GM21619 (cell line): ENCODE results near the gene KCTD5.
"Not testable (repeated sequence)": the region's sequence is repeated elsewhere in the genome, so short reads cannot be mapped to it uniquely, and the experiment has no call there.

Experiments
- ATAC-seq: cut with Tn5 transposase; IDR thresholded peaks from one replicate; pipeline ENCODE4 v1.9.1; 2021; ENCODE audit not compliant: unreplicated experiment

The KCTD5 gene

DNA sequence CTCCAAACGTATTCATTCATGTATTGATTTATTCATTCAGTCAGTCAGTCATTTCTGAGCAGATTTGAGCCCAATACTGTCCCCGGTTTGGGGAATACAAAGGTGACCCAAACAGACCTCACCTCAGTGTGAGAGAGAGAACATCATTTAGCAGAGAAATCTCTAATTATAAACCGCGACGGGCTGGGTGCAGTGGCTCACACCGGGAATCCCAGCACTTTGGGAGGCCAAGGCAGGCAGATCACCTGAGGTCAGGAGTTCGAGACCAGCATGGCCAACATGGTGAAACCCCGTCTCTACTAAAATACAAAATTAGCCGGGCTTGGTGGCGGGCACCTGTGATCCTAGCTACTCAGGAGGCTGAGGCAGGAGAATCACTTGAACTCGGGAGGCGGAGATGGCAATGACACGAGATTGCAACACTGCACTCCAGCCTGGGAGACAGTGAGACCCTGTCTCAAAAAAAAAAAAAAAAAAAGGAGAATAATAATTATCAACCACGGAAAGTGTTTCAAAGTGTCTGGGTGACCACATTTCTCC, 39.4 kb downstream of the KCTD5 start:
- ATAC-seq, result not testable (repeated sequence)

DNA sequence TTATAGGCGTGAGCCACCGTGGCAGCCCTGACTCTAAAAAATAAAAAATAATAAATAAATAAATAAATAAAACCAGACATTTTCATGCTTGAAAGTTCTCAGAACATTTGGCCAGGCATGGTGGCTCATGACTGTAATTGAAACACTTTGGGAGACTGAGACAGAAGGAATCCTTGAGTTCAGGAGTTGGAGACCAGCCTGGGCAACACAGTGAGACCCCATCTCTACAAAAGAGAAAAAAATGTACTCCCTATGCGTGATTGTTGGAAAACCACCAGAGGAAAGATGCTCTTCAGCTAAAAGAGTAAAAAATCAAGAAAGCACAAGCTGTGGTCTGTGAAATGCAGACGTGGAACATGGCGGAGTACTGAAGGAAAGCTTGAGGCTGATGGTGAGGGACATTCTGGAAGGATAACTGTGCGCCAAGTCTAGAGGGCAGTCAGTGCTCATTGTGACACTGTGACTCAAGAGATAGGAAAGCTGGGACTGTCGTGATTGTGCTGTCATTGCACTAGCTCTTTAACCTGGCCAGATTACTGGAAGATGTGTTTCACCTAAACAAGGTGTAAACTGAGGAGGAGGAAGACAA, 41.9 kb downstream of the KCTD5 start:
- ATAC-seq, result no peak

DNA sequence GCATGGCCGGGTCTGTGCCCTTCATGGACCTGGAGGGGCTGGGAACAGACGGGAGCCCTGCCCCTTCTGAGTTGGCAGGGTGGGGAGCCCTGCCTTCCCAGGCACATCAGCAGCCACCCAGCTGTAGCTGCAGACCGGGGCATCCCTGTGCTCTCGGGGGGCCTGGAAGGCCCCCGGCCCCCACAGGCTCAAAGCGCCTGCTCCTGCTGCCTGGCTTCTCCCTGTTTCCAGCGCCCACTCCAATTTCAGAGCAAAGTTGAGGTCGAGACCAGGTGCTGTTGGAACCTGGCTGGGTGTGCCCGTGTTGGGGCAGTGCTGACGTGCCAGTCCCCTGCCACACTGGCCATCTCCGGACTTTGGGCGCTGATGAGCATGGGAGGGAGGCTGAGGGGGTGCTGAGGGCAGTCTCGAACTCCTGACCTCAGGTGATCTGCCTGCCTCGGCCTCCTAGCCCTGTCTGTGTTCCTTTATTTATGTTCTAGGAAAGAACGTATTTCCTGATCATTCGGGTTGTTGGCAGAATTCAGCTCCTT, 42.6 kb downstream of the KCTD5 start:
- ATAC-seq, result no peak

DNA sequence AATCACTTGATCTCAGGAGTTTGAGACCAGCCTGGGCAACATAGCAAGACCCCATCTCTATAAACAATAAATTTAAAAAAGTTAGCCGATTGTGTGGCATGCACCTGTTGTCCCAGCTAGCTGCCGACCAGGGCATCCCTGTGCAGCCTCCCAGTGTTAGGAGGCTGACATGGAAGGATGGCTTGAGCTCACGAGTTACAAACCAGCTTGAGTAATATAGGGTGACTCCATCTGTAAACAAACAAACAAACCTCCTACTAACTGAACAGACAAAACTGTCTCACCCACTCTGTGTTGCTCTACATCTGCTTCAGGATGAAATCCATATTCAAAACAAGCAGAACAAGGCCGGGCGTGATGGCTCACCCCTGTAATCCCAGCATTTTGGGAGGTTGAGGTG, 44.6 kb downstream of the KCTD5 start:
- ATAC-seq, result no peak

DNA sequence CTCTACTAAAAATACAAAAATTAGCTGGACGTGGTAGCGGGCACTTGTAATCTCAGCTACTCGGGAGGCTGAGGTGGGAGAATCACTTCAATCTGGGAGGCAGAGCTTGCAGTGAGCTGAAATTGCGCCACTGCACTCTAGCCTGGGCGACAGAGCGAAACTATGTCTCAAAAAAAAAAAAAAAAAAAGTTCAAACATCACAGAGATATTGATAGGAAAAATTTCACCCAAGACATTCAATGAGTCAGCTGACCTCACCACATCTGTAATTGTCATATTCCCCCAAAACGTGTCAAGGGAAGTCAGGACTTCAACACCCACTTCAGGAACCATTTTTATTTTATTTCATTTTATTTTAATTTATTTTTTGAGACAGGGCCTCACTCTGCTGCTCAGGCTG, 45.7 kb downstream of the KCTD5 start:
- ATAC-seq, result no peak

DNA sequence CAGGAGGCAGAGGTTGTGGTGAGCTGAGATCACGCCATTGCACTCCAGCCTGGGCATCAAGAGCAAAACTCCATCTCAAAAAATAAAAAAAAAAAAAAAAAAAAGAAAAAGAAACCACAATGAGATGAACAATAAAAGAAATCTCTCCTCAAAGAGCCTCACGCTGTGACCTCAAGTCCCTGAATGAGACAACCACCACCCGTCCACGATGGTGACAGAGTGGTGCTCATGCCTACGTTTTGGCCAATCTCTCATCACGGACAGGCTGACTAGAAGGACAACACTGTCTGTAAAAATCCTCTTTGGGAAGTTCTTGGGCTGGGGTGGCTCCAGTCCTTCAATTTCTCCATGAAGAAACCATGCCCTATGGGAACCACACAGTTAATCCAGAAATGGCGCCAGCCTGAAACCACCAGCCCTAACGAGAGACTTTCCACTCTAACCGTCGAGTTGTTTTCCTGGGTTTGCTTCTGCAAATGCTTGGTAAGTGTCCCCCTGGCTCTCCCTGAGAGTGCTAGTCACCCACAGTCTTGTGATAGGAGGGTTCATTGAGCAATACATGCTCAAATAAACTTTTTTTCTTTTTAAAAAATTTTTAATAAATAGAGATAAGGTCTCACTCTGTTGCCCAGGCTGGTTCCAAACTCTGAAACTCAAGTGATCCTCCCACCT, 52.7 kb downstream of the KCTD5 start:
- no peak for ATAC-seq

DNA sequence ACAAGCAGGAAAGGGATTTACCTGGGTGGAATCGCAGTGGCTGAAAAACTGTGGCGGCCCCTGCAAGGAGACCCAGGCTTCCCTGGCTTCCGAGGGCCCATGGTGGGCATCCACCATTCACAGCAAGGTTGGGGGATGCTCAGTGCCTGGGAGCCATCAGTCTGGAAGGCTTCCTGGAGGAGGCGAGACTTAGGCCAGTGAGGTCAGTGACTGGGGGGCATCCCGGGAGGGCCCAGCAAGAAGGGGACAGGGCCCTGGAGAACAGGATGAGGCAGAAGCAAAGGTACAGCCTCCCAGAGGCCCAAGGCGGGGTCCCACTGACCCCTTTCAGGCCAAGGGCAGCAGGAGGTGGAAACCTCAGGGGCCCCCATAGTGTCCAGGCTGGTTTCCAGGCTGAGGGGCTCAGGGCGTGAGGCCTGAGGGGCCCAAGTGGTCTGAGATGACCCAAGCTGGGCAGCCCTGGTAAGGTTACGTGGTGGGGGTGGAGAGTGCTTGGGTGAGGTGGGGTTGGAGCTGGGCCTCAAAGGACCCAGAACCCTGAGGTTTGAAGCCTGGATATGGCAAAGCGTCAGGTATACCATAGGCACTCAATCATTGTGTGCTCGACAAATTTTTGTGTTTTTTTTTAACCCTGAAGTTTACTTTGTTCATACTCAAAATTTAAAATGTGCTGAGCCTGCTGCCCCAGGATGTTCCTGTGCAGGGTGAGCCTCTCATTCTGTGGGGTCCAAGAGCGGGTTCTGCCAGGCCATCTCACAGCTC, 54.3 kb downstream of the KCTD5 start:
- no peak for ATAC-seq

DNA sequence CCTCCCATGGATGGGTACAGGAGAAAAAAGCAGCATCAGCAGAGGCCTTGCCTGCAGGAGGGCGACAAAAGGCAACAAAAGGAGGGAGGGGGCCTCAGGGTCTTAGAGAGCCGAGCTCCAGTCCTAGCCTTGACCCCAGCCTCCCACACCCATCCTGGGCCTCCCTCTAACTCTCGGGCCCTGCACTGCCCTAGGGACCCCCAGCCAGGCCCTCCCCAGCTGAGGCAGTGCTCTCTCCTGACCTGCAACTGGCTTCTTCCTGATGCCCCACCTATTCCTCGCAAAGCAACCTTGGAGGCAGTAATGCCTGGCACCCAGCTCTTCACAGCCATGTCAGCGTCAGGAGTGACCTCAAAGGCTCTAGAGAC, 54.9 kb downstream of the KCTD5 start:
- ATAC-seq, result no peak

DNA sequence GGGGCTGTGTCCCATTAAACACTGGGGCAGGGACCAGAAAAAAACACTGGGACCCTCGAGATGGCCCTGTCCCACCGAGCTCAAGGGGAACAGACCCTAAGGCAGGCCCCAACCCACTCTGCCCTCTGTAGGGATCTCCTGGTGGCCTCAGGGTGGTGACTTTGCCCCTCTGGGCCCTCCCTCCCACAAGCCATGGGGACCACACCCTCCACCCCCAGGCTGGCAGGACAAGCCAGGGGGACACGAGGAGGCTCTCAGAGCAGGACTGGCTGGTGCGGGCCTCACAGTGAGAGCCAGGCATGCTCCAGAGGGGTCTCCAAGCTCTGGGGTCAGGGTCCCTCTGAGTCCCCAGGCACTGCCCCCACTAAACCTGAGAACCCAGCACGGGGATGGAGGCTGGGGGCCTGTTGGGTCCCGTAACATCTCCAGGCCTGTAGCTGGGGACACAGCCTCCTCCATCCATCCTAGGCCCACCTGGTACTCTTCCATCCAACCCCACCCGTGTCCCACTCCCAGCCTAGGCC, 55.6 kb downstream of the KCTD5 start:
- ATAC-seq, result no peak

DNA sequence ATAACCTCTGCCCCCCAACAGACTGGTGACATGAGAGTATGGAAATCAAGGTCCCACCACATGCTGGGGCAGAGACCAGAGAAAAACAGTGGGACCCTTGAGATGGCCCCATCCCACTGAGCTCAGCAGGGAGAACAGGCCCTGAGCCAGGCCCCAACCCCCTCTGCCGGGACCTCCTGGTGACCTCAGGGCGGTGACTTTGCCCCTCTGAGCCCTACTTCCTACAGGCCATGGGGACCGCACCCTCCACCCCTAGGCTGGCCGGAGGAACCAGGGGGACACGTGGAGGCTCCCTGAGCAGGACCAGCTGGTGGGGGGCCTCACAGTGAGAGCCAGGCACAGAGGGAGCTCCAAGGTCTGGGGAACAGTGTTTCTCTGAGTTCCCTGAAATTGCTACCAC, 56.3 kb downstream of the KCTD5 start:
- no peak for ATAC-seq

DNA sequence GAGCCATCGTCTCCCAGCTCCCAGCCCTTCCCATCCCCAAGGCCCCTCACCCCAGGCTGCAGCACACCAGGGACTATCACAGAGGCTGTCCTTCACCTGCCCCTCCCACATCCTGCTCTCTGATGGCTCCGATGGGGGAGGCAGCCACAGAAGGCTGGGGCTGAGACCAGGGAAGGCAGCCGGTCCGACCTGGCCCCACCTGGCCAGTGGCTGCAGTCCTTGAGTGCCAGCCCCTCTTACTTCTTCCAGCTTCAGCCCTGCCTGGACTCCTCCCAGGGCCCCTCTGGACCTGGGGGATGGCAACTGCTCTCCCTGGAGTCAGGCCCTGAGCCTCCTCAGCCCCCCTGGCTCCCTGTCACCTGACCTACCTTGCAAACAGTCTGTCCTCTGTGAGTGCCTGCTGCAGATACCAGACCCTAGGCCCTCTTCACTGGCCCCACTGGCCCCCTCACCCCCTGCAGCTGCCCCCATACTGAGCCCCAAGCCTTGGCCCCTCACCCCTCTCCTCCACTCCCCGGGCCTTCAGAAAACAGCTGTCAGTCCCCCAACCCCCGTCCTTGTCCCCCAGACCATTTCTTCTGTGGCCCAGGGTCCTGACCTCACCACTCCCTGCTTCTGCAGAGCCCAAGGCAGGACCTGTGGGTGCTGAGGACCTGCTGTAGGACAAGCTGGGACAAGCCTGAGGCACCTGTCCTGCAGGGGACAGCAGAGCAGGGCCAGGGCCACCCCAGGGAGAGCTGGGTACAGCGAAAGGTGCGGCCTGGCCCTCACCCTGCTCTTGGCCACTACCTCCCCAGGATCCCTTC, 57.5 kb downstream of the KCTD5 start:
- ATAC-seq, result no peak

DNA sequence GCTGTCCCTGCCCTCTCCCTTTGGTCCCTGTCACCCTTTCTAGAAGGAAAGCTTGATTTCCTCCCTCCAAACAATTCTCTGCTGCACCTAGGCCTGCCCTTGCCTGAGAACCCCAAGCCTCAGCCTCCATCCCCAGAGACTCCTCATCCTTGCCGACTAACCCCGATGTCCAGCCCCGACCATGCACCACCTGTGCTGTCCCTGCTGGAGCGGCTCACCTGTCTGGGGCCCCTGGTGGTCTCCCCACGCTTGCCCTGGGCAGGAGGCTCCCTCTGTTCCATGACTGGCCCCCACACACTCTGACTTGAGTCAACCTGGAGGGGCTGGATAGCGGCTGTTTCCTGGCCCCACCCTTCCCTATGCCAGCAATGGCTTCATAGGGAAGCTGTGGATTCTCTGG, 58.2 kb downstream of the KCTD5 start:
- ATAC-seq, result no peak

DNA sequence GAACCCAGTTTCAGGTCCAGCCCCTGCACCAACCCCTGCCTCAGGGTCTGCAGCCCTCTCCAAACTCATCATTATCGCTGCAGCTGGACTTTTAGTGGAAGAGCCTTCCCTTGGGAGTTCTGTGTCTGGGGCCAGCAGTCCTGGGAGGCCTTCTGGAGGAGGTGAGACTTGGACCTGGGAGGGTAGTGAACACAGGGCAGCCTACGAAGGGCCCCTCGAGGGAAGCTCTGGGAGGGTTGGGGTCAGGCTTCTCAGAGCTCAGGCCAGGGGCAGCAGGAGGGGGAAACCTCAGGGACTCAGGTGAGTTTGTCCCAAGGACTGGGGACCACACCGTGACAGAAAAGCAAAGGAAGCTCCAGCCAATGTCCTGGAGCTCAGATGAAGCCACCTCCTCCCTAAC, 58.8 kb downstream of the KCTD5 start:
- ATAC-seq, result no peak

DNA sequence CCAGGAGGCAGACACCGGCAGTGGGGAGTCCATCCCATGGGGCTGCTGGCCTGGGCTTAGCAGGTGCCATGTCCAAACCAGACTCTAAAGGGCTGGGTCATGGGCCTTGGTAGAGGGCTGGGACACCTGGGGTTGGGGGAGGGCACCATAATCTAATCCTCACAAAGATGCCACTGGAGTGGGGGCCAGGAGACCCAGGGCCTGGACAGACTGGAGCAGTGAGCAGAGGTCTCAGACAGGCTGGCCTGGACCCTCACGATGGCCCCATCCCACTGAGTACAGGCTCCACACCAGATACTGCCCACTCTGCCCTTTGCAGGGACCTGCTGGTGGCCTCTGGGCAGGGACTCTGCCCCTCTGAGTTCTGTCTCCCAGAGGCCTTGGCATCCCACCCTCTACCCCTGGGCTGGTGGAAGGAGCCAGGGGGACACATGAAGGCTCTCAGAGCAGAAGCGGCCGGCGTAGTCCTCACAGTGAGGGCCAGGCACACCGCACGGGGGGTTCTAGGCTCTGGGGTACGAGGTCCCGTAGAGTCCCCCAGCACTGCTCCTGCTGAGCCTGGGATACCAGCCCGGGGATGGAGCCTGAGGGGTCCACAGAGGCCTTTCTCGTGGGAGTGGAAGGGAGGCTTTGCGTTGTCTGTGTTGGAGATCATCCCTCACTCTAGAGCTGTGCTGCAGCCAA, 60.1 kb downstream of the KCTD5 start:
- ATAC-seq, result no peak

DNA sequence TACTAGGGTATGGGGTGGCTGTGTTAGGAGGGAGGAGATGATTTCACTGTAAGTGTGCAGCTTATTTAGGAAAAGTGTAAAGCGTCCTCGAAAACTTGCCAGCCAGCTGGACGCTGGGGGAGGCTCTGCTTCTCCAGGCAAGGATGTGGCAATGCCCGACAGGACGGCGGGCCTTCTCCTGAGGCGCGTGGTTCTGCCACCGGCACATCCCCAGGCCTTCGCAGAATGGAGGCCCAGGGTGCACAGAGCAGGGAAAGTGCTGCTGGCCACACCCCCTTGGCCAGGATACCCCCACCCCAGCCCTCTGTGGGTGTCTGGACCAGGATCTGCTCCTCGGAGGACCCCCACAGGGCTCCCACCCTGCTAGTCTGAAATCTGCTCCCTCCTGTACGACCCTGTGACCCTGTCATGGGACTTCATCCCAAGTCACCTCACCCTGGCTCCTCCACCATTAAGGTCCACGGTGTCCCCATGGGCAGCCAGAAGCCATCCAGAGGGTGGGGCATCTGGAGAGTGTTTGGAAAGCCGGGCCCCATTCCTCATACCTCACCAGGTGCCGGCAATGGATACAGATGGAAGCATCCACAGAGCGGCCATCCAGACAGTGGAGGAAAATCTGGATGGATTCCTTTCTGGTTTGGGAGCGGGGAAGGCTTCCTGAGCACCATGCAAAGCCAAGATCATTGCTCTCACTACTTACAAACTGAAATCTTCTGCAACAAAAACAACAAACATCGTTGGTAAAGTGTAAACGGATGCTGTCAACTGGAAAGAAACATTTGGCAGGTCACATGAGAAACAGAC, 60.9 kb downstream of the KCTD5 start:
- ATAC-seq, result no peak

DNA sequence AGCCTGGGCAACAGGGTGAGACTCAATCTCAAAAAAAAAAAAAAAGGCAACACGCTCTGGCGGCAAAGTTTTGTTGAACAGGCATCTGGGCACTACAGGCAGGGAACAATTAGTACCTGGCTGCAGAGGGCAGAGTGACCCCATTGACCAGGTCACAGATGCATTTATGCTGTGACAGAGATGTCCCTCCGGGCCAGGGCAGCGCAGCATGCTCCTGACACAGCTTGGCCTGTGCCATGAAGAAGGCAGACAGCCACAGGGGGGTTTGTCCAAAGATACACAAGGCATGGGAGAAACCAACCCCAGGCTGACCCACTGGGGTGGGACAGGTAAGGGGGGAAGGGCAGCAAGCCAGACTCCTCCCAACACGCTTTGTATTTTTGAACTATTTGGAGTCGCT, 62.4 kb downstream of the KCTD5 start:
- ATAC-seq, result no peak

DNA sequence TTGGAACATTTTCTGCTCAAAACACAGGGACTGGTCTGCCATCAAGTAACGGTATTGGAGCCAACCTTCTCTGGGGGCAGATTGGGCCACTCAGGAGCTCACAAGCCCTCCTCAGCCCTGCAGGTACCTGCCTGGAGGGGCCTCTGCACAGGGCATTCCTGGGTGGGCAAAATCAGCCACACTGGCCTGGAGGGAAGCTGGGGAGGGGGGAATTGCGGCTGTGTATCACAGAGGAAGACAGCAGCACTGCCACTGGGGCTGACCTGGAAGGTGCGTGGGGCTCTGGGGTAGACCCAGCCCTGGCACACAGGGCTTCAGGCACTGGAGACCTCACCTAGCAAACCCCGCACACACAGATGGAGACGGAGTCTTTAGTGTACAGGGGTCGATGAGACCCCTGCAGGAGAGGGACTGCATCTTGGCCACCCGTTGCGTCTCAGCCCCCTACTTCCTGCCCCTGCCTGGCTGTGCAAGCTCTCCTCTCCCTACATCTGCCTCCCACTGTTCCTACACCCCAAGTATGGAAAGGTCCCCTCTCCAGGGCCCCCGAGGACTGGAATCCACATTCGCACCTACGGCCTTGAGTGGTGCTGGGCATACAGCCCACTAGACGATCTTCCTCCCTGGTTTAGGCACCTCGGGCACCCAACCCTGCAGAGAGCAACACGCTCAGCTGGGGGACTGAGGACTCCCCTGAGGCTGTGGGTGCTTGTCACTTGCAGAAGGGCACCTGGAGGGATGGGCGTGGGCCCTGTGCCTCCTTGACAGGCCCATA, 63.0 kb downstream of the KCTD5 start:
- ATAC-seq, result no peak

DNA sequence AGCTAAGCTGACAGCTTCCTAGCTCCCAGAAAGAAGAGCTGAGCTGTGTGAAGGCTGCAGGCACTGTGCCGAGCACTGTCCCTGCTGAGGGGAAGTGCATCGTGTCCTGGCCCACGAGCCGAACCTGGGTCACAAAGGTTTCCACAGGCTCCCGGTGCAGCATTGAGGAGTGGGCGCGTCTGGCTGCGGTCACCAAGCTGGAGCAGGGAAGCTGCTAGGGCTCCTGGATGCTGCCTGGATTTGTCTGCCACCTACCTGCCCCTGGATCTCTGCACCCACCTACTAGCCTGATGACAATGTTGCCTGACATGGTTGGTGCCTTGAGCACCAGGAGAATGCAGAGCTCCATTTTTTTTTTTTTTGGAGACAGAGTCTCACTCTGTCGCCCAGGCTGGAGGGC, 63.6 kb downstream of the KCTD5 start:
- no peak for ATAC-seq
